H9 (cell line): ENCODE results near the gene EXD1. TPM values are rescaled to one million over a fixed set of nuclear protein-coding genes. Genes with fewer than 3 reads are reported as not detected.
"Not testable (repeated sequence)": the region's sequence is repeated elsewhere in the genome, so short reads cannot be mapped to it uniquely, and the experiment has no call there.

Experiments
- DNase-seq: peaks from one replicate; pipeline ENCODE4 v3.0.0-alpha.2; 2017
- H2AFZ ChIP-seq: one replicate; pipeline ENCODE4 v1.6.1; 2013; ENCODE audit warnings: mild to moderate bottlenecking, low read length, control low read depth, moderate library complexity
- H2AK5ac ChIP-seq: 2 replicates; pipeline ENCODE4 v1.6.1; 2013; ENCODE audit warnings: low read length, control low read depth, mixed read lengths; ENCODE audit not compliant: insufficient read length
- H2BK120ac ChIP-seq: one replicate; pipeline ENCODE4 v1.6.1; 2013; ENCODE audit warnings: low read depth, mild to moderate bottlenecking, low read length, control low read depth, inconsistent platforms; ENCODE audit not compliant: poor library complexity, severe bottlenecking
- H2BK12ac ChIP-seq: 2 replicates; pipeline ENCODE4 v1.6.1; 2013; ENCODE audit warnings: low read length, control low read depth, mixed read lengths, low read depth; ENCODE audit not compliant: insufficient read length
- H2BK15ac ChIP-seq: 2 replicates; pipeline ENCODE4 v1.6.1; 2013; ENCODE audit warnings: low read depth, low read length, control low read depth
- H2BK20ac ChIP-seq: one replicate; pipeline ENCODE4 v1.6.1; 2013; ENCODE audit warnings: low read depth, mild to moderate bottlenecking, low read length, control low read depth, inconsistent platforms; ENCODE audit not compliant: poor library complexity, severe bottlenecking
- H2BK5ac ChIP-seq: 2 replicates; pipeline ENCODE4 v1.6.1; 2013; ENCODE audit warnings: low read length, control low read depth, mixed read lengths; ENCODE audit not compliant: insufficient read length
- H3K14ac ChIP-seq: 2 replicates; pipeline ENCODE4 v1.6.1; 2013; ENCODE audit warnings: low read length, control low read depth; ENCODE audit not compliant: insufficient read depth
- H3K18ac ChIP-seq: 2 replicates; pipeline ENCODE4 v1.6.1; 2013; ENCODE audit warnings: low read depth, mild to moderate bottlenecking, mixed read lengths, low read length, control low read depth; ENCODE audit not compliant: insufficient read length
- H3K23ac ChIP-seq: 2 replicates; pipeline ENCODE4 v1.6.1; 2013; ENCODE audit warnings: low read length, control low read depth, mixed read lengths, low read depth; ENCODE audit not compliant: insufficient read length
- H3K23me2 ChIP-seq: 2 replicates; pipeline ENCODE4 v1.6.1; 2013; ENCODE audit warnings: low read depth, mild to moderate bottlenecking, mixed read lengths, low read length, control low read depth; ENCODE audit not compliant: insufficient read length, poor library complexity, severe bottlenecking
- H3K27ac ChIP-seq: 2 replicates; pipeline ENCODE4 v1.5.1; 2013; ENCODE audit warnings: low read length, control low read depth, mixed read lengths, low read depth; ENCODE audit not compliant: insufficient read length
- H3K27me3 ChIP-seq: 2 replicates; pipeline ENCODE4 v1.6.1; 2013; ENCODE audit warnings: low read length, control low read depth, inconsistent platforms; ENCODE audit not compliant: insufficient read depth
- H3K4ac ChIP-seq: 2 replicates; pipeline ENCODE4 v1.6.1; 2013; ENCODE audit warnings: low read depth, mild to moderate bottlenecking, control low read depth, inconsistent platforms, low read length, moderate library complexity
- H3K4me1 ChIP-seq: 2 replicates; pipeline ENCODE4 v1.6.1; 2013; ENCODE audit warnings: low read length, control low read depth, inconsistent platforms; ENCODE audit not compliant: insufficient read depth
- H3K4me2 ChIP-seq: 2 replicates; pipeline ENCODE4 v1.6.1; 2013; ENCODE audit warnings: low read length, control low read depth, mixed read lengths; ENCODE audit not compliant: insufficient read length, insufficient read depth
- H3K56ac ChIP-seq: 2 replicates; pipeline ENCODE4 v1.6.1; 2013; ENCODE audit warnings: low read depth, mild to moderate bottlenecking, mixed read lengths, low read length, control low read depth; ENCODE audit not compliant: insufficient read length
- H3K79me1 ChIP-seq: 2 replicates; pipeline ENCODE4 v1.6.1; 2013; ENCODE audit warnings: low read depth, mild to moderate bottlenecking, moderate library complexity, low read length, control low read depth, inconsistent platforms; ENCODE audit not compliant: insufficient read depth, poor library complexity, severe bottlenecking
- H3K79me2 ChIP-seq: 2 replicates; pipeline ENCODE4 v1.6.1; 2013; ENCODE audit warnings: low read length, control low read depth, inconsistent platforms; ENCODE audit not compliant: insufficient read depth
- H3K9ac ChIP-seq: 2 replicates; pipeline ENCODE4 v1.6.1; 2013; ENCODE audit warnings: low read length, control low read depth, mixed read lengths; ENCODE audit not compliant: insufficient read length; ENCODE audit errors: extremely low read depth
- H3K9me3 ChIP-seq: one replicate; pipeline ENCODE4 v1.6.1; 2013; ENCODE audit warnings: low read depth, low read length, inconsistent platforms; ENCODE audit not compliant: control insufficient read depth
- H3T11ph ChIP-seq: one replicate; pipeline ENCODE4 v1.6.1; 2013; ENCODE audit warnings: mild to moderate bottlenecking, low read length, control low read depth, inconsistent platforms
- H4K20me1 ChIP-seq: one replicate; pipeline ENCODE4 v1.6.1; 2013; ENCODE audit not compliant: control insufficient read depth, insufficient read length, insufficient read depth
- H4K5ac ChIP-seq: 2 replicates; pipeline ENCODE4 v1.6.1; 2013; ENCODE audit warnings: low read depth, mild to moderate bottlenecking, mixed read lengths, low read length, control low read depth; ENCODE audit not compliant: insufficient read length
- H4K8ac ChIP-seq: replicated peaks from 2 replicates; pipeline ENCODE4 v1.6.1; 2013; ENCODE audit warnings: low read length, control low read depth, mixed read lengths, low read depth; ENCODE audit not compliant: insufficient read length
- H4K91ac ChIP-seq: 2 replicates; pipeline ENCODE4 v1.6.1; 2013; ENCODE audit warnings: low read depth, mild to moderate bottlenecking, moderate library complexity, mixed read lengths, low read length, control low read depth; ENCODE audit not compliant: insufficient read length
- H3K27ac Mint-ChIP-seq, 3 experiments: 2 replicates in 2 of 3; 3 replicates in 1 of 3; pipeline ENCODE4 v1.8.0; 2020 to 2021; ENCODE audit warnings: mixed read lengths in 3 of 3, mild to moderate bottlenecking in 1 of 3, moderate library complexity in 1 of 3
- H3K27me3 Mint-ChIP-seq: 2 replicates; pipeline ENCODE4 v1.8.0; 2021; ENCODE audit warnings: low read depth, mild to moderate bottlenecking, moderate library complexity, mixed read lengths
- H3K36me3 Mint-ChIP-seq, 3 experiments: 2 replicates in 2 of 3; 3 replicates in 1 of 3; pipeline ENCODE4 v1.8.0; 2020 to 2021; ENCODE audit warnings: low read depth in 3 of 3, mixed read lengths in 3 of 3; ENCODE audit not compliant: insufficient read depth in 1 of 3
- H3K4me1 Mint-ChIP-seq, 2 experiments: 2 replicates each; pipeline ENCODE4 v1.8.0; 2020; ENCODE audit warnings: mixed read lengths in 2 of 2
- H3K4me3 Mint-ChIP-seq, 2 experiments: 2 replicates in 1 of 2; 3 replicates in 1 of 2; pipeline ENCODE4 v1.8.0; 2020 to 2021; ENCODE audit warnings: mild to moderate bottlenecking in 2 of 2, mixed read lengths in 2 of 2, moderate library complexity in 1 of 2
- H3K9me3 Mint-ChIP-seq, 2 experiments: 2 replicates in 1 of 2; 3 replicates in 1 of 2; pipeline ENCODE4 v1.8.0; 2020; ENCODE audit warnings: mild to moderate bottlenecking in 2 of 2, mixed read lengths in 2 of 2, moderate library complexity in 1 of 2
- CTCF ChIP-seq: fragments of 200-600 bp; sonication (generic); conservative IDR thresholded peaks from 3 replicates; pipeline ENCODE4 v1.8.0; 2021; ENCODE audit warnings: antibody characterized with exemption, mild to moderate bottlenecking
- WGBS: extraction: QIAGEN DNeasy Blood & Tissue Kit; methylation state at CpG from one replicate; pipeline ENCODE4 v1.1.7; 2013; ENCODE audit warnings: missing lambda C conversion rate, low lambda C conversion rate, mixed read lengths; ENCODE audit not compliant: insufficient read length; ENCODE audit errors: extremely low coverage; 5-methylcytosine and 5-hydroxymethylcytosine counted together
- total RNA-seq: library from RNA; stranded (reverse); gene quantifications from 2 replicates; pipeline ENCODE4 v1.2.1, GENCODE V29; 2021

EXD1 gene
- total RNA-seq, 1 experiment from 2014 or later: not detected

DNA sequence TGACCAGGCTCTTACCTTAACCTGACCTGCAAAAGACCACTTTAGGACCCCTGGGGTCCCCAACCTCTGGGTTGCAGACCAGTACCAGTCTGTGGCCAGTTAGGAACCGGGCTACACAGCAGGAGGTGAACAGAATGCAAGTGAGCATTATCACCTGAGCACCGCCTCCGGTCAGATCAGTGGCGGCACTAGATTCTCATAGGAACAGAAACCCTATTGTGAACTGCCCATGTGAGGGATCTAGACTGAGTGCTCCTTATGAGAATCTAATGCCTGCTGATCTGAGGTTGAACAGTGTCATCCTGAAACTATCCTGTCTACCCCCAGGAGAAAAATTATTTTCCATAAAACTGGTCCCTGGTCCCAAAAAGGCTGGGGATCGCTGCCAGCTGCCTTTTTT, 20.9 kb upstream of the EXD1 start:
- DNase-seq: no peak
- no peaks in the 10 kb centered on the region for H3K9me3 Mint-ChIP-seq
- H3K4me1 ChIP-seq: no peaks in the 10 kb centered on the region
- no peaks in the 10 kb centered on the region for H3K27me3 Mint-ChIP-seq
- H3K4ac ChIP-seq: no peak overlapping the region
- H2BK120ac ChIP-seq: no peak overlapping the region
- H3K4me3 Mint-ChIP-seq: no peak overlapping the region
- H2BK12ac ChIP-seq: no peak overlapping the region
- H3K79me1 ChIP-seq: no peaks in the 10 kb centered on the region
- no peaks in the 10 kb centered on the region for H4K20me1 ChIP-seq
- H4K8ac ChIP-seq: no peak overlapping the region
- H3K18ac ChIP-seq: no peak overlapping the region
- no peaks in the 10 kb centered on the region for H3K9me3 ChIP-seq
- no peak overlapping the region for H2BK20ac ChIP-seq
- no CpG with 5 or more reads among the region's 5 CpGs for WGBS
- no peaks in the 10 kb centered on the region for H3K79me2 ChIP-seq
- H3K23ac ChIP-seq: no peak overlapping the region
- no peak overlapping the region for H3K4me2 ChIP-seq
- TF ChIP-seq CTCF: no peak
- no peak overlapping the region for H2AFZ ChIP-seq
- no peak overlapping the region for H3K27ac ChIP-seq
- H2BK5ac ChIP-seq: no peak overlapping the region
- H4K5ac ChIP-seq: no peak overlapping the region
- no peaks in the 10 kb centered on the region for H3K27me3 ChIP-seq
- H3K9ac ChIP-seq: no peak overlapping the region
- no peak overlapping the region for H3T11ph ChIP-seq
- no peak overlapping the region for H2AK5ac ChIP-seq
- H3K36me3 Mint-ChIP-seq: peaks cover 4 to 28% (median 24%) of the 10 kb centered on the region in 3 experiments; a peak in 6 of 7 replicates
- no peak overlapping the region for H2BK15ac ChIP-seq
- no peaks in the 10 kb centered on the region for H3K23me2 ChIP-seq
- H3K56ac ChIP-seq: no peak overlapping the region
- no peak overlapping the region for H3K14ac ChIP-seq
- no peak overlapping the region for H4K91ac ChIP-seq
- no peak overlapping the region for H3K27ac Mint-ChIP-seq
- 0 out of 4 replicates have a peak, but pooled peaks cover 0 to 4% of the 10 kb centered on the region in 2 experiments for H3K4me1 Mint-ChIP-seq

DNA sequence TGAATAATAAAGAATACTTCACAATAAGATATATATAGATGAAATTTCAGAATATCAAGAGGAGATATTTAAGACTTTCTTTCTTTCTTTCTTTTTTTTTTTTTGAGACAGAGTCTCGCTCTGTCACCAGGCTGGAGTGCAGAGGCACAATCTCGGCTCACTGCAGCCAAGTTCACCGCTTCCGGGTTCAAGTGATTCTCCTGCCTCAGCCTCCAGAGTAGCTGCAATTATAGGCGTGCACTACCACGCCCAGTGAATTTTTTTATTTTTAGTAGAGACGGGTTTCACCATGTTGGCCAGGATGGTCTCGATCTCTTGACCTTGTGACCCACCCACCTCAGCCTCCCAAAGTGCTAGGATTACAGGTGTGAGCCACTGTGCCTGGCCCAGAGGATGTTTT, 20.2 kb upstream of the EXD1 start:
- not testable (repeated sequence) for H3K27ac Mint-ChIP-seq

More for the DNA sequence above, 20.2 kb upstream of the EXD1 start:
- not testable (repeated sequence) for H3K9ac ChIP-seq, H2BK120ac ChIP-seq, H3K56ac ChIP-seq, H4K5ac ChIP-seq, H2BK5ac ChIP-seq, H3T11ph ChIP-seq, H3K9me3 ChIP-seq, H3K27ac ChIP-seq, H3K9me3 Mint-ChIP-seq, H3K4me1 Mint-ChIP-seq, H3K79me1 ChIP-seq, H3K23ac ChIP-seq, H3K14ac ChIP-seq, H2AFZ ChIP-seq, H3K4ac ChIP-seq, H2BK12ac ChIP-seq, H4K8ac ChIP-seq, H3K4me1 ChIP-seq, H3K27me3 Mint-ChIP-seq, DNase-seq, H3K4me3 Mint-ChIP-seq, H2BK20ac ChIP-seq, H3K23me2 ChIP-seq, H3K18ac ChIP-seq, H4K91ac ChIP-seq, H2BK15ac ChIP-seq, H2AK5ac ChIP-seq, H3K4me2 ChIP-seq, H4K20me1 ChIP-seq, H3K27me3 ChIP-seq, H3K79me2 ChIP-seq
- WGBS: no CpG with 5 or more reads among the region's 8 CpGs
- H3K36me3 Mint-ChIP-seq: peaks cover 3 to 33% (median 30%) of the 10 kb centered on the region in 3 experiments; a peak in 6 of 7 replicates
